Psoas muscle (tissue), 8 donors: ENCODE measurements around the gene RNF187. TPM values are rescaled to one million over a fixed set of nuclear protein-coding genes. Genes with fewer than 3 reads are reported as not detected.
A peak's percentile ranks its signal among the peaks of the same experiment; 100 is the strongest.
"Not testable (repeated sequence)": the region's sequence is repeated elsewhere in the genome, so short reads cannot be mapped to it uniquely, and the experiment has no call there.

Experiments
- ATAC-seq, 4 donors: fragments of 200-7000 bp; cut with Tn5 transposase; one replicate each; pipeline ENCODE4 v1.9.1; 2020; ENCODE audit warnings: moderate library complexity in 3 of 4, mild to moderate bottlenecking in 2 of 4
- DNase-seq, 2 donors: peaks; one replicate each; pipeline ENCODE4 v3.0.0-alpha.2; 2020
- H3K27ac ChIP-seq: fragments of 200-600 bp; one replicate; pipeline ENCODE4 v1.8.0; 2022
- H3K27me3 ChIP-seq, 3 donors: fragments of 200-600 bp in 1 of 3; one replicate each; pipeline versions ENCODE4 v1.6.1 to v1.8.0; 2013 to 2022; ENCODE audit warnings: low read length in 2 of 3, mild to moderate bottlenecking in 2 of 3, moderate library complexity in 1 of 3; ENCODE audit not compliant: insufficient read depth in 3 of 3
- H3K36me3 ChIP-seq, 2 donors: fragments of 200-600 bp in 1 of 2; one replicate each; pipeline versions ENCODE4 v1.6.1 to v1.8.0; 2013 to 2022; ENCODE audit warnings: low read depth in 1 of 2, mild to moderate bottlenecking in 1 of 2, moderate library complexity in 1 of 2; ENCODE audit not compliant: insufficient read depth in 1 of 2
- H3K4me1 ChIP-seq: fragments of 200-600 bp; one replicate; pipeline ENCODE4 v1.8.0; 2022
- H3K4me3 ChIP-seq: fragments of 200-600 bp; one replicate; pipeline ENCODE4 v1.8.0; 2022; ENCODE audit warnings: mild to moderate bottlenecking
- H3K9me3 ChIP-seq: fragments of 200-600 bp; one replicate; pipeline ENCODE4 v1.8.0; 2022
- whole genome bisulfite sequencing, 3 donors: extraction: QIAGEN DNeasy Blood & Tissue Kit; methylation state at CpG; one replicate each; pipeline versions ENCODE4 v1.1.6 to v1.1.7; 2013; 5-methylcytosine and 5-hydroxymethylcytosine counted together
- intact Hi-C, 2 donors: fragments of 100-400 bp; cut with DNase I; formaldehyde crosslinking; loops; one replicate each; pipeline versions ENCODE4 v1.11.0 to v1.14.2; 2022
- polyA plus RNA-seq, 3 donors: library from polyadenylated mRNA; stranded (reverse); fragments of 200-250 nt; gene quantifications; one replicate each; pipeline ENCODE4 v1.2.3, GENCODE V29; 2013
- total RNA-seq, 4 donors: library from RNA; stranded (reverse); fragmentation: NEBNext Ultra II Directional in 2 of 4; extraction: Animal tissue kit (Norgen Biotek cat#: 25700) in 2 of 4; gene quantifications; one replicate each; pipeline versions ENCODE4 v1.2.1 to v1.2.4, GENCODE V29; 2021 to 2023
- TF ChIP-seq, protein P1 (sequence below): fragments of 200-600 bp; IDR thresholded peaks from one replicate; pipeline ENCODE4 v1.8.0; 2022; ENCODE audit warnings: antibody characterized with exemption
- donor health status: healthy with polysubstance abuse.
- donor health status: DM: no; HTN: no; CAD: no; lungs with moderate emphysema.
- donor health status: Bipolar disorder and iron deficiency.
- donor health status: healthy.
- donor health status: DM: yes; HTN: yes; CAD: no.
- donor health status: DM: no; HTN: no; CAD: no.
- donor health status: DM: no; HTN: no; CAD: no.
- donor health status: DM: yes; HTN: yes; CAD: no.

Gene RNF187
- total and polyA plus RNA-seq, 7 donors = 34.8 to 167 (median 85.2) TPM

DNA sequence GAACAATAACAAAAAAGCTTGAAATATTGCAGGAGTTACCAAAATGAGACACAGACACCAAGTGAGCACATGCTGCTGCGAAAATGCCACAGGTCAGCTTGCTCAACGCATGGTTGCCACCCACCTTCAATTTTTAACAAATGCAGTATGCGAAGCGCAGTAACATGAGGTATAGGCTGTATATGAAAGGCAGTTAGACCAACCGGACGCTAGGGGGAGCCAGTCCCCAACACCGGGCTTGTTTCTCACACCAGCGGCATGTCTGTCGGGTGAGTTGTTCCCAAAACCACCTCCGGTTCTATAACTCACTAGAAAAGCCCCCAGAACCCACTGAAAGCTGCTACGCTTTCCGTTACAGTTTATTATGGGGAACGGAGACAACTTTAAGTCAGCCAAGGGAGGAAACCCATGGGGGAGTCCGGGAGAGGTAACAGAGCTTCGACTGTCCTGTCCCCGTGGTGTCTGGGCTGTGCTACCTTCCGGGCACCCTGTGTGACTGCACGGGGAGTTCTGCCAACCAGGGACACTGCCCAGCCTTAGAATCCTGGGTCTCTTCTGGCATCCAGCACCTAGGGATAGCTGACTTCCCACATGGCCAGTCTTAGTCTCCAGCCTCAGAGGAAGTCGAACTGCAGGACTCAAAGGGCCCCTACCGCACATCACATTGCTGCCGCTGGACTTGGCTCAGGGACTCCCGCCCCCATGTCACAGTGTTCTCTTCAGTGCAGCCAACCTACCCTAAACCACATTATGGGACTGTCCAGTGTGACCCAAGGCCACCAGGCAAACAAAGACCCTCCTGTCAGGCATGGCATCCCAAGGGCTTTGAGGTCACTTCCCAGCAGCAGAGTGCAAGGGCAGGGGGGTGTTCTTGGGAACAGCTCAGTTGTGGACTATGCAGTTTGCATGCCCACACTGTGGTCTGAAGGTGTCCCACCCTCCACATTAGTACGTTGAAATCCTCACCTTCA is 14.0 kb downstream of the RNF187 start:
- no peaks in the 10 kb centered on the region for H3K9me3 ChIP-seq
- intact Hi-C loops = no loop called here
- TF ChIP-seq, protein P1, sequence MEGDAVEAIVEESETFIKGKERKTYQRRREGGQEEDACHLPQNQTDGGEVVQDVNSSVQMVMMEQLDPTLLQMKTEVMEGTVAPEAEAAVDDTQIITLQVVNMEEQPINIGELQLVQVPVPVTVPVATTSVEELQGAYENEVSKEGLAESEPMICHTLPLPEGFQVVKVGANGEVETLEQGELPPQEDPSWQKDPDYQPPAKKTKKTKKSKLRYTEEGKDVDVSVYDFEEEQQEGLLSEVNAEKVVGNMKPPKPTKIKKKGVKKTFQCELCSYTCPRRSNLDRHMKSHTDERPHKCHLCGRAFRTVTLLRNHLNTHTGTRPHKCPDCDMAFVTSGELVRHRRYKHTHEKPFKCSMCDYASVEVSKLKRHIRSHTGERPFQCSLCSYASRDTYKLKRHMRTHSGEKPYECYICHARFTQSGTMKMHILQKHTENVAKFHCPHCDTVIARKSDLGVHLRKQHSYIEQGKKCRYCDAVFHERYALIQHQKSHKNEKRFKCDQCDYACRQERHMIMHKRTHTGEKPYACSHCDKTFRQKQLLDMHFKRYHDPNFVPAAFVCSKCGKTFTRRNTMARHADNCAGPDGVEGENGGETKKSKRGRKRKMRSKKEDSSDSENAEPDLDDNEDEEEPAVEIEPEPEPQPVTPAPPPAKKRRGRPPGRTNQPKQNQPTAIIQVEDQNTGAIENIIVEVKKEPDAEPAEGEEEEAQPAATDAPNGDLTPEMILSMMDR = peak; percentile 93
- 22 to 25% (median 23%) methylated on average over 23 of the region's 23 CpGs for whole genome bisulfite sequencing, 3 donors
- H3K27me3 ChIP-seq = no peaks in the 10 kb centered on the region
- peak overlapping the region; percentile 48 for H3K4me3 ChIP-seq
- no peak overlapping the region for H3K27ac ChIP-seq
- H3K36me3 ChIP-seq = peaks cover 0 to under 1% of the 10 kb centered on the region in 2 donors
- DNase-seq (peak; percentile 83 to 87), ATAC-seq (peak; percentile 91 to 96 (median 94))
- H3K4me1 ChIP-seq = peaks cover 7% of the 10 kb centered on the region

DNA sequence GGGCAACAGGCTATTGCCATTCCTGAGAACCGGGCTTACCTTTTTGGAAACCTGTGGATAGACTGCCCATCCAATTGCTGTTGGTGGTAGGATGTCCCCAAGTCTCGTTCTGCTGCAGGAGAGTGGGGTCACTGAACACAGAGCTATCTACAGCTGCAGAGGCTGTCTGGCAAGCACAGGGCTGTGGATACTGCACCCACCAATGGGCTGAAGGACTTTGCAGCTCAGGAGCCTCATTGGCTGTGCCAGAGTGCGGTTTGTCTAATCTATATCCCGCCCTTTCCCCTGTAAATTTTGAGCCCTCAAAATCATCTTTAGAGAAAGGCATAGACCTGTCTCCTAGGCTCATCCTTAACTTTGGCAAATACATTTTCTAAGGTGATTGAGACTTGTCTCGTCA is 15.3 kb downstream of the RNF187 start:
- Histone ChIP-seq H3K27ac (no peak overlapping the region), H3K9me3 (no peaks in the 10 kb centered on the region), H3K36me3 (no peaks in the 10 kb centered on the region), H3K4me1 (peaks cover 7% of the 10 kb centered on the region), H3K27me3 (no peaks in the 10 kb centered on the region), H3K4me3 (no peak overlapping the region)
- ATAC-seq = no peak
- intact Hi-C loops = no loop called here
- DNase-seq = no peak
- TF ChIP-seq, protein P1 = no peak
- 84 to 95% (median 90%) methylated on average over 5 of the region's 5 CpGs for WGBS, 3 donors

DNA sequence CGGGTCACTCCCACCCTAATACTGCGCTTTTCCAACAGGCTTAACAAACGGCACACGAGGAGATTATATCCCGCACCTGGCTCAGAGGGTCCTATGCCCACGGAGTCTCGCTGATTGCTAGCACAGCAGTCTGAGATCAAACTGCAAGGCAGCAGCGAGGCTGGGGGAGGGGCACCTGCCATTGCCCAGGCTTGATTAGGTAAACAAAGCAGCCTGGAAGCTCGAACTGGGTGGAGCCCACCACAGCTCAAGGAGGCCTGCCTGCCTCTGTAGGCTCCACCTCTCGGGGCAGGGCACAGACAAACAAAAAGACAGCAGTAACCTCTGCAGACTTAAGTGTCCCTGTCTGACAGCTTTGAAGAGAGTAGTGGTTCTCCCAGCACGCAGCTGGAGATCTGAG is 18.8 kb downstream of the RNF187 start:
- DNase-seq, intact Hi-C loops, H3K9me3 ChIP-seq, H3K27me3 ChIP-seq, H3K4me3 ChIP-seq, H3K4me1 ChIP-seq, H3K36me3 ChIP-seq, ATAC-seq, H3K27ac ChIP-seq: not testable (repeated sequence)
- WGBS, 3 donors = 70 to 77% (median 75%) methylated on average over 7 to 10 of the region's 11 CpGs

DNA sequence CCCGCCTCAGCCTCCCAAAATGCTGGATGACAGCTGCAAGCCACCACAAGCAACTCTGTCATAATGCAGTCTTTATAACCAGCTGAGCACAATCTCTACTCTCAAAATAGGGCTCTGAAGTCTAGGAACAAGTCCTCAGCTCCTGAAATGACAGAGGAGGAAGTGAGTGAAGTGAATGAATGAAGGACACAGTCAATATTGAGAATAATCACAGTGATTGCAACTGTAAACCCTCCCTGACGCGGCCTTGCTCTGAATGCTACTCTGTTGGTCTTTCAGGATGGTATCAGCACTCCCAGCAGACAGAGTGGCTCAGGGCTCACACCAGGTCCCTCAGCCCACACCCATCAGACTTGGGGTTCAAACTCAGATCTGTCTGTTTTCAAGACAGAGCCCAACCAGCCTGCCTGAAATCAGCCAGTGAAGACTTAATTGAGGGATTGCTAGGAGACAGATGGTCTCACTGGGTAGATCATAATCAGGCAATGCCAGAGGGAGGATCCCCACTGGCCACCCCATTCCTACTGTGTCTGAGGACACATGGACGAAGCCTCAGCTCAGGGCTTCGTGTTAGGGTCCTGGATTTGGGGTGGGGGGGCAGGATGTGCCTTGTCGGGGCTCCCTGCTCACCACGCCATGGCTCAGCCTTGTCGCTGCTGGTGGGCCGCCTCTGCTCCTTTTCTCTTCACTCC is 20.9 kb downstream of the RNF187 start:
- no peak for DNase-seq
- Histone ChIP-seq H3K27ac (no peak overlapping the region), H3K36me3 (no peaks in the 10 kb centered on the region), H3K9me3 (no peaks in the 10 kb centered on the region), H3K4me1 (peaks cover 2% of the 10 kb centered on the region), H3K4me3 (no peak overlapping the region), H3K27me3 (no peaks in the 10 kb centered on the region)
- ATAC-seq = no peak
- WGBS, 3 donors = 77 to 83% (median 80%) methylated on average over 9 of the region's 9 CpGs
- TF ChIP-seq, protein P1 = no peak
- intact Hi-C loops = no loop called here

DNA sequence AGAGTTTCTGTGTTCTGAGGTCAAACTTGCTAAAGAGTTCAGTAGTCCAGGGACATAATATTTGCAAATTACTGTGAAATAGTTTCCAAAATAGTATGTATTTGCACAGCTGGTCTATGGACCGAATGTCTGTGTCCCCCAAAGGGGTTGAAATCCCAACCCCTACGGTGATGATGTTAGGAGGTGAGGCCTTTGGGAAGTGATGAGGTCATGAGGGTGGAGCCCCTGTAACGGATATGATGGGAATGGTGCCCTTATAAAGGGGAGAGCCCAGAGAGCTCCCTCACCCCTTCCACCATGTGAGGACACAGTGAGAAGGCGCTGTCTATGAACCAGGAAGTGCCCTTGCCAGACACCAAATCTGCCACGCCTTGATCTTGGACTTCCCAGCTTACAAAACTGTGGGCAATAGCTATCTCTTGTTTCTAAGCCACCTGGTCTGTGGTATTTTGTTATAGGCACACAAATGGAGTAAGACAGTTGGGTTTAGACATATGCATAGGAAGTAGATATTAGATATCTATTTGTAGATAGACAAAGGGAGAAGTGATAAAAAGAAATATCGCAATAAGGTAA is 21.7 kb downstream of the RNF187 start:
- intact Hi-C loops = no loop called here
- DNase-seq = no peak
- H3K36me3 ChIP-seq = no peaks in the 10 kb centered on the region
- no peak for ATAC-seq
- no peaks in the 10 kb centered on the region for H3K9me3 ChIP-seq
- H3K4me1 ChIP-seq = peaks cover 6% of the 10 kb centered on the region
- WGBS, 3 donors = 74 to 76% (median 76%) methylated on average over 6 of the region's 6 CpGs
- TF ChIP-seq, protein P1 = no peak
- no peak overlapping the region for H3K4me3 ChIP-seq
- no peaks in the 10 kb centered on the region for H3K27me3 ChIP-seq
- H3K27ac ChIP-seq = no peak overlapping the region
